Hepatocyte (in vitro differentiated cells): ENCODE results near the gene SFT2D2.

Experiments used
- EZH2 ChIP-seq: fragments of 200-600 bp; sonication (generic); IDR thresholded peaks from 2 replicates; pipeline ENCODE4 v1.6.1; 2016; ENCODE audit warnings: antibody characterized with exemption, mild to moderate bottlenecking, borderline replicate concordance
- TF ChIP-seq, protein P1 (sequence below): fragments of 200-600 bp; sonication (generic); IDR thresholded peaks from 2 replicates; pipeline ENCODE4 v1.5.1; 2016; ENCODE audit warnings: antibody characterized with exemption, mild to moderate bottlenecking; ENCODE audit not compliant: poor library complexity

DNA sequence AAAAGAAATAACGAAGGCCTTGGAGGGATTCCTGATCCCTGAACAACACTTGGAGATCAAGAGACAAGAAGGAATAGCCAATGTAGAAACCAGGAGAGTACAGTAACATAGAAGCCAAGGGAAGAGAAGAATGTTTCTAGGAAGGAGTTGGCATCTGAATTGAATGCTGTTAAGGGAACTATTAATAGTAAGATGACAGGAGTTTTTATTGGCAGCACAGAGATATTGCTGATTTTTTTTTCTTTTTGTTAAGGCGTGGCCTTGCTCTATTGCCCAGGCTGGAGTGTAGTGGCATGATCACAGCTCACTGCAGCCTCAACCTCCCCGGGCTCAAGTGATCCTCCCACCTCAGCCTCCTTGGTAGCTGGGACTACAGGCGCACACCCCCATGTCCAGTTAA, 9.6 kb upstream of the SFT2D2 start:
- TF ChIP-seq, protein P1, sequence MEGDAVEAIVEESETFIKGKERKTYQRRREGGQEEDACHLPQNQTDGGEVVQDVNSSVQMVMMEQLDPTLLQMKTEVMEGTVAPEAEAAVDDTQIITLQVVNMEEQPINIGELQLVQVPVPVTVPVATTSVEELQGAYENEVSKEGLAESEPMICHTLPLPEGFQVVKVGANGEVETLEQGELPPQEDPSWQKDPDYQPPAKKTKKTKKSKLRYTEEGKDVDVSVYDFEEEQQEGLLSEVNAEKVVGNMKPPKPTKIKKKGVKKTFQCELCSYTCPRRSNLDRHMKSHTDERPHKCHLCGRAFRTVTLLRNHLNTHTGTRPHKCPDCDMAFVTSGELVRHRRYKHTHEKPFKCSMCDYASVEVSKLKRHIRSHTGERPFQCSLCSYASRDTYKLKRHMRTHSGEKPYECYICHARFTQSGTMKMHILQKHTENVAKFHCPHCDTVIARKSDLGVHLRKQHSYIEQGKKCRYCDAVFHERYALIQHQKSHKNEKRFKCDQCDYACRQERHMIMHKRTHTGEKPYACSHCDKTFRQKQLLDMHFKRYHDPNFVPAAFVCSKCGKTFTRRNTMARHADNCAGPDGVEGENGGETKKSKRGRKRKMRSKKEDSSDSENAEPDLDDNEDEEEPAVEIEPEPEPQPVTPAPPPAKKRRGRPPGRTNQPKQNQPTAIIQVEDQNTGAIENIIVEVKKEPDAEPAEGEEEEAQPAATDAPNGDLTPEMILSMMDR = no peak
- TF ChIP-seq EZH2 = no peak
